Gastroesophageal sphincter (tissue), 4 donors: ENCODE data around the gene OR4E2. TPM values are rescaled to one million over a fixed set of nuclear protein-coding genes. Genes with fewer than 3 reads are reported as not detected.

Experiments used
- ATAC-seq: fragments of 150-250 bp; one replicate; pipeline ENCODE4 v1.9.1; 2016; ENCODE audit warnings: mild to moderate bottlenecking, moderate library complexity
- H3K27ac ChIP-seq, 4 donors: fragments of 200-600 bp; sonication (generic) in 3 of 4; 1 replicate in 3 of 4; 2 replicates in 1 of 4; pipeline ENCODE4 v1.5.1; 2016 to 2019
- H3K27me3 ChIP-seq: fragments of 200-600 bp; sonication (generic); one replicate; pipeline ENCODE4 v1.5.1; 2019
- H3K36me3 ChIP-seq, 2 donors: fragments of 200-600 bp; sonication (generic); one replicate each; pipeline ENCODE4 v1.5.1; 2019; ENCODE audit warnings: control low read depth in 1 of 2
- H3K4me1 ChIP-seq, 3 donors: fragments of 200-600 bp; sonication (generic); 1 replicate in 2 of 3; 2 replicates in 1 of 3; pipeline ENCODE4 v1.5.1; 2016 to 2019; ENCODE audit warnings: control low read depth in 2 of 3
- H3K4me3 ChIP-seq, 2 donors: fragments of 200-600 bp; sonication (generic); one replicate each; pipeline ENCODE4 v1.5.1; 2019; ENCODE audit warnings: mild to moderate bottlenecking in 1 of 2, moderate library complexity in 1 of 2
- H3K9me3 ChIP-seq, 3 donors: fragments of 200-600 bp; sonication (generic); one replicate each; pipeline ENCODE4 v1.5.1; 2017 to 2019; ENCODE audit warnings: control low read depth in 2 of 3
- EP300 ChIP-seq: sonication (generic); formaldehyde crosslinking; IDR thresholded peaks from one replicate; pipeline ENCODE4 v1.6.1; 2017; ENCODE audit warnings: antibody characterized with exemption, mild to moderate bottlenecking
- POLR2A ChIP-seq, 2 donors: fragments of 450-650 bp; IDR thresholded peaks; one replicate each; pipeline ENCODE4 v1.6.1; 2017; ENCODE audit warnings: antibody characterized with exemption in 2 of 2, mild to moderate bottlenecking in 2 of 2, moderate library complexity in 1 of 2
- POLR2AphosphoS5 ChIP-seq: sonication (generic); formaldehyde crosslinking; IDR thresholded peaks from one replicate; pipeline ENCODE4 v1.6.1; 2017; ENCODE audit warnings: antibody characterized with exemption
- WGBS, 2 donors: methylation state at CpG; one replicate each; pipeline ENCODE4 v1.1.5; 2018; ENCODE audit warnings: low coverage in 1 of 2; 5-methylcytosine and 5-hydroxymethylcytosine counted together
- total RNA-seq, 4 donors: library from RNA; depleted of rRNA; stranded (reverse); fragments of >200 nt; gene quantifications; one replicate each; pipeline ENCODE4 v1.1.0, GENCODE V29; 2016
- TF ChIP-seq, protein P1 (sequence below), 4 experiments: fragments of 200-600 bp in 2 of 4; fragments of 450-650 bp in 2 of 4; sonication (generic) in 1 of 4; IDR thresholded peaks; one replicate each; pipeline ENCODE4 v1.5.1; 2017 to 2019; ENCODE audit warnings: antibody characterized with exemption in 4 of 4, mild to moderate bottlenecking in 2 of 4, moderate library complexity in 2 of 4

OR4E2 gene
- total RNA-seq, 4 donors from 2014 or later: not detected

DNA sequence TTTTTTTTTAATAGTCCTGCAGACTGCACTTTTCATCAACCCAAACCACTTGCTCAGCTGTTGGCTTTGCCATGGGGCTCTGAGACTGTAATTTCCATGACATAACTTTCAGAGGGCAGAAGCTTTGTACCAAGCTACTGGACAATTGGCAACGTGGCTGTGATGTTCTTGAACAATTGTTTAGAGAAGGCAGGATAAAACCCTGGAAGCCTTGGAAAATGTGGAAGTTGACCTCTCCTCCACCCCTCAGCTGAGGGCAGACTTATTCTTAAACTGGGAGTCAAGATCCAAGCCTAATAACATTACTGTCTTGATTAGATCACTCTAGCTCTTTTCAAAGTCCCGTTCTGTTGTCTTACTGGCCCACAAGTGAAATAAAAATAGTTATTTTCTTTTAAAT, 17.7 kb downstream of the OR4E2 start:
- Histone ChIP-seq H3K4me1 (no peaks in the 10 kb centered on the region), H3K4me3 (no peak overlapping the region), H3K27me3 (no peaks in the 10 kb centered on the region), H3K27ac (no peak overlapping the region), H3K36me3 (no peaks in the 10 kb centered on the region), H3K9me3 (peaks cover 0 to 12% (median 0%) of the 10 kb centered on the region in 3 donors)
- 36 to 45% methylated on average over 2 of the region's 2 CpGs for WGBS, 2 donors
- no peak for TF ChIP-seq POLR2A (IDR thresholded peaks at IDR 0.05)
- no peak for TF ChIP-seq EP300
- TF ChIP-seq, protein P1, sequence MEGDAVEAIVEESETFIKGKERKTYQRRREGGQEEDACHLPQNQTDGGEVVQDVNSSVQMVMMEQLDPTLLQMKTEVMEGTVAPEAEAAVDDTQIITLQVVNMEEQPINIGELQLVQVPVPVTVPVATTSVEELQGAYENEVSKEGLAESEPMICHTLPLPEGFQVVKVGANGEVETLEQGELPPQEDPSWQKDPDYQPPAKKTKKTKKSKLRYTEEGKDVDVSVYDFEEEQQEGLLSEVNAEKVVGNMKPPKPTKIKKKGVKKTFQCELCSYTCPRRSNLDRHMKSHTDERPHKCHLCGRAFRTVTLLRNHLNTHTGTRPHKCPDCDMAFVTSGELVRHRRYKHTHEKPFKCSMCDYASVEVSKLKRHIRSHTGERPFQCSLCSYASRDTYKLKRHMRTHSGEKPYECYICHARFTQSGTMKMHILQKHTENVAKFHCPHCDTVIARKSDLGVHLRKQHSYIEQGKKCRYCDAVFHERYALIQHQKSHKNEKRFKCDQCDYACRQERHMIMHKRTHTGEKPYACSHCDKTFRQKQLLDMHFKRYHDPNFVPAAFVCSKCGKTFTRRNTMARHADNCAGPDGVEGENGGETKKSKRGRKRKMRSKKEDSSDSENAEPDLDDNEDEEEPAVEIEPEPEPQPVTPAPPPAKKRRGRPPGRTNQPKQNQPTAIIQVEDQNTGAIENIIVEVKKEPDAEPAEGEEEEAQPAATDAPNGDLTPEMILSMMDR (IDR thresholded peaks at IDR 0.05): no peak
- no peak for ATAC-seq

DNA sequence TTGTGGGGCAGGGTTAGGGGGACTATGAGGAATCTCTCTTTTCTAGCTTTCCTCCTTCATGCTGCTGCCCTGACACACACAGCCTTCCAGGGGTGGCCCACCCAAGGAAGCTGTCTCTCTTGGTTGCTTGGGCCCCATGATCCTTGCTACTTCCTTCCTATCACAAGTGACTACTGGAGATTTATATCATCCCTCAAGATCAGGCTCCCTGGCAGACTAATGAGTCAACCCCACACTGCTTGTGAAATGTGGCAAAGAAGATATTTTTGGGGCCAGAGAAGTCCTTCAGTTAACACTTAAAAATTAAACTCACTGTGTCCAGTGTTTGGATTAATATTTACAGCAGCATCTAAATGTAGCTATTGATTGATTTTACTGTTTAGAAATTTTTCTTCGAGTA, 18.5 kb downstream of the OR4E2 start:
- Histone ChIP-seq H3K27me3 (no peaks in the 10 kb centered on the region), H3K4me3 (no peak overlapping the region), H3K36me3 (no peaks in the 10 kb centered on the region), H3K27ac (no peak overlapping the region), H3K9me3 (peaks cover 0 to 12% (median 0%) of the 10 kb centered on the region in 3 donors), H3K4me1 (no peaks in the 10 kb centered on the region)
- 44 to 76% methylated on average over 1 of the region's 1 CpG for WGBS, 2 donors
- ATAC-seq: no peak
- TF ChIP-seq POLR2AphosphoS5: no peak
- TF ChIP-seq POLR2A (IDR thresholded peaks at IDR 0.05): no peak
- TF ChIP-seq EP300: no peak
- TF ChIP-seq, protein P1 (IDR thresholded peaks at IDR 0.05): no peak

DNA sequence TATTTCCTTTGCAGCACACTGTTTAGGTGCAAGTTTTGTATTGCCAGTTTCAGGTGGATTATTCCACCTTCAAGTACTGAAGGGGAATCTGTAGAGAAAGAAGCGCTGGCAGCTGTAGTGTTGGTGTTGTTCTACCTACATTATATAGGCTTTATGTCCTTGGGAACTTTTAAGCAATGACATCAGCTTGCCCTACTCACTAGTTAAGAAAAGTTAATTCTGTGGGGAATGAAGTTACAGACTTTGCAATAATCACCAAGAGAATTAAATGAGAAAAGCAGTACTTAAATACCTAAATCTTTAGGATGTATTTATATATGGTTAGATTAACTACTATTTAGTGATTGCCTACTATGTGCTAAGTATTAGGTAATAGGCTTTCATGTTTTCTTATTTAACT, 20.1 kb downstream of the OR4E2 start, which contains the start of gene OR4E1:
TSS of gene OR4E1 (minus strand) at position 101 of the 400 bp plus-strand sequence. CDS start 2,883 bp downstream, outside the sequence.
- TF ChIP-seq POLR2AphosphoS5: no peak
- TF ChIP-seq EP300: no peak
- no peak for TF ChIP-seq POLR2A (IDR thresholded peaks at IDR 0.05)
- TF ChIP-seq, protein P1 (IDR thresholded peaks at IDR 0.05): no peak
- Histone ChIP-seq H3K27ac (no peak within 1 kb of the TSS), H3K4me3 (no peak within 1 kb of the TSS), H3K36me3 (no peaks in the 10 kb centered on the region), H3K4me1 (no peaks in the 10 kb centered on the region), H3K9me3 (peaks cover 0 to 12% (median 0%) of the 10 kb centered on the region in 3 donors), H3K27me3 (no peaks in the 10 kb centered on the region)
- no peak for ATAC-seq
- WGBS, 2 donors: 62 to 100% methylated on average over 1 of the region's 1 CpG

GRCh38 chr14:21675566-21675965, 21.9 kb downstream of the OR4E2 start:
- Histone ChIP-seq H3K36me3 (no peaks in the 10 kb centered on the region), H3K4me3 (no peak overlapping the region), H3K4me1 (no peaks in the 10 kb centered on the region), H3K9me3 (peaks cover 0 to 12% (median 0%) of the 10 kb centered on the region in 3 donors), H3K27me3 (no peaks in the 10 kb centered on the region), H3K27ac (no peak overlapping the region)
- ATAC-seq: no peak
- TF ChIP-seq POLR2AphosphoS5 (no peak), EP300 (no peak), POLR2A (IDR thresholded peaks at IDR 0.05) (no peak)
- TF ChIP-seq, protein P1 (IDR thresholded peaks at IDR 0.05): no peak
- 77 to 79% methylated on average over 4 of the region's 4 CpGs for WGBS, 2 donors

DNA sequence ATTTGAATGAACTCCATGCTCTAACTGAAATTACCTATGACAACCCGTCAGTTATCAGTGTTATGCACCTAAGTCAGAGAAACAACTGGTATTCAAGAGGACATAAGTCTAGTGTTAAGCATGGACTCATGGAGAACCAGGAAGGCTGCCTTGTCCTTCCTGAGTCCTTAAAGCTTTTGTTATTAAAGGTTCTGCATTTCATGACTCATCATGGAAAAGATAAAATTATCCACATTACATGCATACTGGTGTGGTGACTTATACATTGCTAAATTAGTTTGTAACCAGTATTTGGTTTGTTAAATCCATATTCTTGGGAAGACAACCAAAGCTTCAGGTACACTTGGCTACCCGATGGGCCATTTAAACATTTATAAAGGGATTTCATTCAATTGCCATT, 26.4 kb downstream of the OR4E2 start:
- H3K4me1 ChIP-seq: no peaks in the 10 kb centered on the region
- H3K36me3 ChIP-seq: no peaks in the 10 kb centered on the region
- no peak overlapping the region for H3K4me3 ChIP-seq
- H3K27me3 ChIP-seq: no peaks in the 10 kb centered on the region
- 82 to 85% methylated on average over 2 of the region's 2 CpGs for WGBS, 2 donors
- no peak for ATAC-seq
- H3K9me3 ChIP-seq: peaks cover 0 to 12% (median 0%) of the 10 kb centered on the region in 3 donors
- no peak overlapping the region for H3K27ac ChIP-seq
- TF ChIP-seq EP300 (no peak), POLR2A (IDR thresholded peaks at IDR 0.05) (no peak), POLR2AphosphoS5 (no peak)
- TF ChIP-seq, protein P1 (IDR thresholded peaks at IDR 0.05): no peak
